RWPE1 (cell line): ENCODE data around the gene EQTN.
A peak's percentile ranks its signal among the peaks of the same experiment; 100 is the strongest.

Experiments
- CTCF ChIA-PET: fragments of 350-600 bp; sonication (Branson Sonifier 250); formaldehyde crosslinking; extraction: SDS; loops from one replicate; lab custom pipeline; 2021; lab: Yijun Ruan, JAX
- POLR2A ChIA-PET: fragments of 400-600 bp; formaldehyde crosslinking; extraction: SDS; loops from one replicate; lab custom pipeline; 2020; ENCODE audit warnings: antibody characterized with exemption; ENCODE audit not compliant: low non-redundant PET; lab: Yijun Ruan, JAX
- DNase-seq: peaks from one replicate; pipeline ENCODE4 v3.0.0; 2012; ENCODE audit warnings: low spot score
- H3K27ac ChIP-seq: fragments of 450-650 bp; 2 replicates; pipeline ENCODE4 v1.5.1; 2017
- TF ChIP-seq, protein P1 (sequence below): fragments of 450-650 bp; conservative IDR thresholded peaks from 2 replicates; pipeline ENCODE4 v1.5.1; 2017; ENCODE audit warnings: low read depth, mild to moderate bottlenecking

The EQTN gene

DNA sequence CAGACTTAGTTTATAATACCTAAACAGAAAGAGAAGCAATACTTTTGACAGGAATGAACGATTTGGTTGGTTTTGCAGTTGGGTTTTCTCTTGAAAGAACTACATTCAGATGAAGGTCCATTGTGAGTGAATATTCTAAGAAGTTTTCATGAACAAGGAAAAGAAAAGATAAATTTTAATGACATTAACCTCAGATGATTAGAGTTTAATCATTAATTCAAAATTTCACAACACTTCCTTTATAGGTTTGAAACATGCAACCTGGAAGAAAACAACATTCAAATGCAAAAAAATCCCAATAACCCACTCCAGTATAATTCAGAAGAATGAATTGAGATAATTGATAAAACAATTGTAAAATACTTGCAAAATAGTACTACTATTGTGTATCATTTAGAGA lies 23.8 kb downstream of the EQTN start:
- CTCF ChIA-PET, result no interaction called here
- no peak for DNase-seq
- POLR2A ChIA-PET, result no interaction called here
- no peak overlapping the region for H3K27ac ChIP-seq
- TF ChIP-seq, protein P1, sequence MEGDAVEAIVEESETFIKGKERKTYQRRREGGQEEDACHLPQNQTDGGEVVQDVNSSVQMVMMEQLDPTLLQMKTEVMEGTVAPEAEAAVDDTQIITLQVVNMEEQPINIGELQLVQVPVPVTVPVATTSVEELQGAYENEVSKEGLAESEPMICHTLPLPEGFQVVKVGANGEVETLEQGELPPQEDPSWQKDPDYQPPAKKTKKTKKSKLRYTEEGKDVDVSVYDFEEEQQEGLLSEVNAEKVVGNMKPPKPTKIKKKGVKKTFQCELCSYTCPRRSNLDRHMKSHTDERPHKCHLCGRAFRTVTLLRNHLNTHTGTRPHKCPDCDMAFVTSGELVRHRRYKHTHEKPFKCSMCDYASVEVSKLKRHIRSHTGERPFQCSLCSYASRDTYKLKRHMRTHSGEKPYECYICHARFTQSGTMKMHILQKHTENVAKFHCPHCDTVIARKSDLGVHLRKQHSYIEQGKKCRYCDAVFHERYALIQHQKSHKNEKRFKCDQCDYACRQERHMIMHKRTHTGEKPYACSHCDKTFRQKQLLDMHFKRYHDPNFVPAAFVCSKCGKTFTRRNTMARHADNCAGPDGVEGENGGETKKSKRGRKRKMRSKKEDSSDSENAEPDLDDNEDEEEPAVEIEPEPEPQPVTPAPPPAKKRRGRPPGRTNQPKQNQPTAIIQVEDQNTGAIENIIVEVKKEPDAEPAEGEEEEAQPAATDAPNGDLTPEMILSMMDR, result no peak

DNA sequence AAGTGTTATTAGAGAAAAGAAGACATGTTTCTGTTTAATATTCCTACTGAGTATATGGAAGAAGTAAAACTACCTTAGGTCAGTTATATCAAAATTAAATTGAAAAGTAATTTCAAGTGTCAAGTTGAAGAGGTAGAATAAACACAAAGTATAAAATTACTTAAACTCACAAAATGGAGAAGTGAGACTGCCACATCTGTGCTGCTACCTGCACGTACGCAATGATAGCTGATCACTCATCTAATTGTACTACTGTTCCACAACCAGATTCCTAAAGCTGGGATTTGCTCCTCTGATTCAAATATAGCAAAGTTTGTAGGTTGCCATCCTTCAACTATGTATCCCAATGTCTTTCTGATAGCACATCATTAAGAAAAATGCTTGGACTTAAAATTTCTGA lies 24.8 kb downstream of the EQTN start:
- POLR2A ChIA-PET, result no interaction called here
- H3K27ac ChIP-seq, result no peak overlapping the region
- DNase-seq, result no peak
- TF ChIP-seq, protein P1, result no peak
- CTCF ChIA-PET, result no interaction called here

GRCh38 chr9:27261517-27262211 lies 35.3 kb downstream of the EQTN start:
- CTCF ChIA-PET, result interaction anchor here (0.6 kb wide), 1 partner anchor 229 kb away, joined by 3 read pairs; no protein-coding TSS in a partner anchor
- TF ChIP-seq, protein P1, result no peak
- POLR2A ChIA-PET, result no interaction called here
- DNase-seq, result peak; percentile 22
- H3K27ac ChIP-seq, result no peak overlapping the region

DNA sequence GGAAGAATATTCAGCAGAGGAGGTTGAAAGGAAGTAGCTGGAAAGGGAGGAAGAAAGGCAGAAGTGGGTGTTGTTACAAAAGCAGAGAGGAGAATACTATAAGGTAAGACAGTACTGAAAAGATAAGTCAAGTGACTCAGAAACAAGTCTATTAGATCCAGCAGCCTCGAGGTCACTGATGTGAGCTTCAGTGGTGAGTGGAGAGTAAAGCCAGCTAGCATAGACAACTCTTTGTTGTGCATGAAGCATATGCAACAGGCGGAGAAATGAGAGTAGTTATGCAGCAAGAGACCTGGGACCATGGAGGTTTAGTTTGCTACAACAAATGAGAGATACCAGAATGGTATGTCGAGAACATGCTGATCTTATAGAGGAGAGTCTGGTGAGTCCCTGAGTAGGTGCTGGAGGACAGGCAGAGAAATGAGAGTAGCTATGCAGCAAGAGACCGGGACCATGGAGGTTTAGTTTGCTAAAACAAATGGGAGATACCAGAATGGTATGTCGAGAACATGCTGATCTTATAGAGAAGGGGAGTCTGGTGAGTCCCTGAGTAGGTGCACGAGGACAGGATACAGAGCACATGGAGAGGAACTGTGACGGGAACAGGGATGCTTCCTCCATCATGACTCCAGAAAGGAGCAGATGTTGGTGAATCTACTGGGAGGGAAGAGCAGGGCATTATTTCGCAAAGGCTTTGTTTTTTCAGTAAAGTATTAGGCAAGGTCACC lies 36.0 kb downstream of the EQTN start:
- TF ChIP-seq, protein P1, result no peak
- ChIA-PET CTCF (interaction anchor here (0.6 kb wide), 1 partner anchor 228 kb away, joined by 3 read pairs; no protein-coding TSS in a partner anchor), POLR2A (no interaction called here)
- DNase-seq, result no peak
- no peak overlapping the region for H3K27ac ChIP-seq

GRCh38 chr9:27258662-27259061 lies 38.3 kb downstream of the EQTN start:
- ChIA-PET POLR2A (no interaction called here), CTCF (interaction anchor here (1.3 kb wide), 1 partner anchor 11 kb away, joined by 3 read pairs; no protein-coding TSS in a partner anchor)
- no peak for DNase-seq
- H3K27ac ChIP-seq, result no peak overlapping the region
- TF ChIP-seq, protein P1, result no peak

DNA sequence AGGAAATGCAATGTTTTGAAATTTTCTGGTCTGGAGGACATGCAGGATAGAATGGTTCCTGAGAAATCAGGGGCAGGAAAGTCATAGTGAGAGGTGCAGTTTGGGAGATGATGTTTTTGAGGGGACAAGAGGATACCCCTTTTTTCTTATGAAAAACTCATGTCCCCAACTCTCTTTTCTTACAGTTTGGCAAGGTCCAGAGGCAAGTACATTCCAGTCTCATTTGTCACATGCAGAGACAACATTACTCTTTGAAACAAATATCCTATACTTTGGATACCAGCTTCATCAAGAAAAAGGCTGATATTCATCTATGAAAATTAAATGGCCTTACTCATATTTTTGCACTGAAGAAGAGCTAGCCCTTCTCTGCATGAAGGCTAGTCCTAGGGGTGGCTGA lies 48.2 kb downstream of the EQTN start:
- TF ChIP-seq, protein P1, result no peak
- no peak overlapping the region for H3K27ac ChIP-seq
- POLR2A ChIA-PET, result no interaction called here
- CTCF ChIA-PET, result interaction anchor here (0.6 to 1.5 kb wide), 4 partner anchors 28 to 356 kb away, joined by 3 read pairs; no protein-coding TSS in a partner anchor
- DNase-seq, result no peak
